ENCODE results near the gene RALGAPA2.

Gene RALGAPA2

DNA sequence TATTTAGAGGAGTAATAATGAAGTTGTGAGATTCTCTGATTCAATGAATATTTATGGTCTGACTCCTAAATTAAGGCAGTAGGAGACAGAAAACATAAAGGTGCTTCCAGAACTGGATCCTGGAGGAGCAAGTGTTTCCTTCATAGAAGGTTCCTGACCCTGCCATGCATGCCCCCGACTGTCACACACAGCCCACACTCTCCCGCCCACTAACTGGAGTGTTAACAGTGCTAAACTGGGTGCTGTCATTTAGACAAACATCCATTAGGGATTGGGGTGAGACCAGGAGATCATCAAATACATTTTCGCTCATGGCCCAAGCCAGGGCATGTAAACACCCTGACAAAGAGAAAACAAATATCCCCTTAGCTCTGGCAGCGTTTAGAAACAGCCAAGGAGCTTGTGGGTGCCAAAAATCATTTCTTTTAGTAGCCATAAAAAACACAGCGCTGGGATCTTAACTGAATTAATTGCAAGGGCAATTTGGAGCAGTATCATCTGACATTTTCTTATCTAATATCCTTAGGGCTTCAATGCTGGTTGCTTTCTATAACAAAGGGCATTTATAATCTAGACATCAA, 297.7 kb downstream of the RALGAPA2 start (continued):
- TF ChIP-seq, protein P1, sequence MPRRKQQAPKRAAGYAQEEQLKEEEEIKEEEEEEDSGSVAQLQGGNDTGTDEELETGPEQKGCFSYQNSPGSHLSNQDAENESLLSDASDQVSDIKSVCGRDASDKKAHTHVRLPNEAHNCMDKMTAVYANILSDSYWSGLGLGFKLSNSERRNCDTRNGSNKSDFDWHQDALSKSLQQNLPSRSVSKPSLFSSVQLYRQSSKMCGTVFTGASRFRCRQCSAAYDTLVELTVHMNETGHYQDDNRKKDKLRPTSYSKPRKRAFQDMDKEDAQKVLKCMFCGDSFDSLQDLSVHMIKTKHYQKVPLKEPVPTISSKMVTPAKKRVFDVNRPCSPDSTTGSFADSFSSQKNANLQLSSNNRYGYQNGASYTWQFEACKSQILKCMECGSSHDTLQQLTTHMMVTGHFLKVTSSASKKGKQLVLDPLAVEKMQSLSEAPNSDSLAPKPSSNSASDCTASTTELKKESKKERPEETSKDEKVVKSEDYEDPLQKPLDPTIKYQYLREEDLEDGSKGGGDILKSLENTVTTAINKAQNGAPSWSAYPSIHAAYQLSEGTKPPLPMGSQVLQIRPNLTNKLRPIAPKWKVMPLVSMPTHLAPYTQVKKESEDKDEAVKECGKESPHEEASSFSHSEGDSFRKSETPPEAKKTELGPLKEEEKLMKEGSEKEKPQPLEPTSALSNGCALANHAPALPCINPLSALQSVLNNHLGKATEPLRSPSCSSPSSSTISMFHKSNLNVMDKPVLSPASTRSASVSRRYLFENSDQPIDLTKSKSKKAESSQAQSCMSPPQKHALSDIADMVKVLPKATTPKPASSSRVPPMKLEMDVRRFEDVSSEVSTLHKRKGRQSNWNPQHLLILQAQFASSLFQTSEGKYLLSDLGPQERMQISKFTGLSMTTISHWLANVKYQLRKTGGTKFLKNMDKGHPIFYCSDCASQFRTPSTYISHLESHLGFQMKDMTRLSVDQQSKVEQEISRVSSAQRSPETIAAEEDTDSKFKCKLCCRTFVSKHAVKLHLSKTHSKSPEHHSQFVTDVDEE (CRISPR knock-in tag; IDR thresholded peaks at IDR 0.05): no peak

DNA sequence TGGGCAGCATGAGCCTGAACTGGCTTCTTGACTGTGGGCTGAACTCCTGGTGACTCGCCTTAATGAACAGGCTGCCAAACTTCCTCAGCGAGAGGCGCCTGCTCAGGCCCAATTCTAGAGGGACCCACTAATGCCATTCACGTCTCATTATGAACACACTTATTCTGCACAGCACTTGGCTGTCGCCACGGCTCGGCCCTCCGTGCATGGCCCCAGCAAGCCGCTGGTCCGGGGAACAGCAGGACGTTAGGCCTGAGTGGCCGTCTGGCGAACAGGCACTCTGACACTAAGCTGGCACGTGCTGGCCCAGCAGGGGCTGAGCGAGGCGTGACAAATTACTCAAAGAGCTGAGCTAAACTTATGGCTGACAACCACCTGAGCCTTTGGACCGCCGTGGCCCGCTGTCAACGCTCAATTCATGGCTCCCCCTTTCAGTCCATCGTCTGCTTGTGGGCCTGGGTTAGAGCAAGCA, 298.6 kb downstream of the RALGAPA2 start:
- TF ChIP-seq ISL1 (CRISPR knock-in tag; IDR thresholded peaks at IDR 0.05) (no peak), GLIS3 (CRISPR knock-in tag; IDR thresholded peaks at IDR 0.05) (no peak), ZC3H10 (CRISPR knock-in tag; IDR thresholded peaks at IDR 0.05) (no peak), TCF4 (CRISPR knock-in tag; IDR thresholded peaks at IDR 0.05; ENCODE audit: borderline replicate concordance) (no peak), RARB (CRISPR knock-in tag; IDR thresholded peaks at IDR 0.05) (no peak), ZFP3 (CRISPR knock-in tag; IDR thresholded peaks at IDR 0.05) (no peak), ZNF70 (CRISPR knock-in tag; IDR thresholded peaks at IDR 0.05) (no peak), ZNF8 (CRISPR knock-in tag; IDR thresholded peaks at IDR 0.05) (no peak), PPARA (CRISPR knock-in tag; IDR thresholded peaks at IDR 0.05; ENCODE audit: borderline replicate concordance) (no peak), BACH2 (CRISPR knock-in tag; IDR thresholded peaks at IDR 0.05; ENCODE audit: borderline replicate concordance) (no peak), ARNTL (CRISPR knock-in tag; IDR thresholded peaks at IDR 0.05; ENCODE audit: borderline replicate concordance, low read depth) (no peak), ESRRG (CRISPR knock-in tag; IDR thresholded peaks at IDR 0.05) (no peak), SNAI2 (CRISPR knock-in tag; IDR thresholded peaks at IDR 0.05) (no peak), ZFP30 (CRISPR knock-in tag; IDR thresholded peaks at IDR 0.05) (no peak), CSDC2 (CRISPR knock-in tag; IDR thresholded peaks at IDR 0.05) (no peak)
- TF ChIP-seq, protein P2, sequence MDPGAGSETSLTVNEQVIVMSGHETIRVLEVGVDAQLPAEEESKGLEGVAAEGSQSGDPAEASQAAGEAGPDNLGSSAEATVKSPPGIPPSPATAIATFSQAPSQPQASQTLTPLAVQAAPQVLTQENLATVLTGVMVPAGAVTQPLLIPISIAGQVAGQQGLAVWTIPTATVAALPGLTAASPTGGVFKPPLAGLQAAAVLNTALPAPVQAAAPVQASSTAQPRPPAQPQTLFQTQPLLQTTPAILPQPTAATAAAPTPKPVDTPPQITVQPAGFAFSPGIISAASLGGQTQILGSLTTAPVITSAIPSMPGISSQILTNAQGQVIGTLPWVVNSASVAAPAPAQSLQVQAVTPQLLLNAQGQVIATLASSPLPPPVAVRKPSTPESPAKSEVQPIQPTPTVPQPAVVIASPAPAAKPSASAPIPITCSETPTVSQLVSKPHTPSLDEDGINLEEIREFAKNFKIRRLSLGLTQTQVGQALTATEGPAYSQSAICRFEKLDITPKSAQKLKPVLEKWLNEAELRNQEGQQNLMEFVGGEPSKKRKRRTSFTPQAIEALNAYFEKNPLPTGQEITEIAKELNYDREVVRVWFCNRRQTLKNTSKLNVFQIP (CRISPR knock-in tag; IDR thresholded peaks at IDR 0.05; ENCODE audit: borderline replicate concordance, low read depth): no peak
- TF ChIP-seq, protein P3, sequence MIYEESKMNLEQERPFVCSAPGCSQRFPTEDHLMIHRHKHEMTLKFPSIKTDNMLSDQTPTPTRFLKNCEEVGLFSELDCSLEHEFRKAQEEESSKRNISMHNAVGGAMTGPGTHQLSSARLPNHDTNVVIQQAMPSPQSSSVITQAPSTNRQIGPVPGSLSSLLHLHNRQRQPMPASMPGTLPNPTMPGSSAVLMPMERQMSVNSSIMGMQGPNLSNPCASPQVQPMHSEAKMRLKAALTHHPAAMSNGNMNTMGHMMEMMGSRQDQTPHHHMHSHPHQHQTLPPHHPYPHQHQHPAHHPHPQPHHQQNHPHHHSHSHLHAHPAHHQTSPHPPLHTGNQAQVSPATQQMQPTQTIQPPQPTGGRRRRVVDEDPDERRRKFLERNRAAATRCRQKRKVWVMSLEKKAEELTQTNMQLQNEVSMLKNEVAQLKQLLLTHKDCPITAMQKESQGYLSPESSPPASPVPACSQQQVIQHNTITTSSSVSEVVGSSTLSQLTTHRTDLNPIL (CRISPR knock-in tag; IDR thresholded peaks at IDR 0.05; ENCODE audit: low read depth): no peak
- TF ChIP-seq, protein P4, sequence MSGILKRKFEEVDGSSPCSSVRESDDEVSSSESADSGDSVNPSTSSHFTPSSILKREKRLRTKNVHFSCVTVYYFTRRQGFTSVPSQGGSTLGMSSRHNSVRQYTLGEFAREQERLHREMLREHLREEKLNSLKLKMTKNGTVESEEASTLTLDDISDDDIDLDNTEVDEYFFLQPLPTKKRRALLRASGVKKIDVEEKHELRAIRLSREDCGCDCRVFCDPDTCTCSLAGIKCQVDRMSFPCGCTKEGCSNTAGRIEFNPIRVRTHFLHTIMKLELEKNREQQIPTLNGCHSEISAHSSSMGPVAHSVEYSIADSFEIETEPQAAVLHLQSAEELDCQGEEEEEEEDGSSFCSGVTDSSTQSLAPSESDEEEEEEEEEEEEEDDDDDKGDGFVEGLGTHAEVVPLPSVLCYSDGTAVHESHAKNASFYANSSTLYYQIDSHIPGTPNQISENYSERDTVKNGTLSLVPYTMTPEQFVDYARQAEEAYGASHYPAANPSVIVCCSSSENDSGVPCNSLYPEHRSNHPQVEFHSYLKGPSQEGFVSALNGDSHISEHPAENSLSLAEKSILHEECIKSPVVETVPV (CRISPR knock-in tag; IDR thresholded peaks at IDR 0.05): no peak
- TF ChIP-seq, protein P1 (CRISPR knock-in tag; IDR thresholded peaks at IDR 0.05): no peak
- TF ChIP-seq, protein P5, sequence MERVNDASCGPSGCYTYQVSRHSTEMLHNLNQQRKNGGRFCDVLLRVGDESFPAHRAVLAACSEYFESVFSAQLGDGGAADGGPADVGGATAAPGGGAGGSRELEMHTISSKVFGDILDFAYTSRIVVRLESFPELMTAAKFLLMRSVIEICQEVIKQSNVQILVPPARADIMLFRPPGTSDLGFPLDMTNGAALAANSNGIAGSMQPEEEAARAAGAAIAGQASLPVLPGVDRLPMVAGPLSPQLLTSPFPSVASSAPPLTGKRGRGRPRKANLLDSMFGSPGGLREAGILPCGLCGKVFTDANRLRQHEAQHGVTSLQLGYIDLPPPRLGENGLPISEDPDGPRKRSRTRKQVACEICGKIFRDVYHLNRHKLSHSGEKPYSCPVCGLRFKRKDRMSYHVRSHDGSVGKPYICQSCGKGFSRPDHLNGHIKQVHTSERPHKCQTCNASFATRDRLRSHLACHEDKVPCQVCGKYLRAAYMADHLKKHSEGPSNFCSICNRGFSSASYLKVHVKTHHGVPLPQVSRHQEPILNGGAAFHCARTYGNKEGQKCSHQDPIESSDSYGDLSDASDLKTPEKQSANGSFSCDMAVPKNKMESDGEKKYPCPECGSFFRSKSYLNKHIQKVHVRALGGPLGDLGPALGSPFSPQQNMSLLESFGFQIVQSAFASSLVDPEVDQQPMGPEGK (CRISPR knock-in tag; IDR thresholded peaks at IDR 0.05; ENCODE audit: borderline replicate concordance): no peak
- no peak for ATAC-seq
